ENCODE measurements around the gene CDC14B.
"Not testable (repeated sequence)": the region's sequence is repeated elsewhere in the genome, so short reads cannot be mapped to it uniquely, and the experiment has no call there.

The CDC14B gene

GRCh38 chr9:96508227-96508940 is 111.3 kb downstream of the CDC14B start:
- no peak for TF ChIP-seq CTCF (IDR thresholded peaks at IDR 0.05; ENCODE audit: borderline replicate concordance, control extremely low read depth, extremely low read depth, insufficient read depth, missing control alignments)
- in situ Hi-C loops (cut with MboI; ENCODE audit: low sequenced_read_pairs, unreplicated experiment), result no loop called here
- DNase-seq (ENCODE audit: low spot score), result no peak

- no peak for DNase-seq (ENCODE audit: low spot score)
- in situ Hi-C loops (cut with MboI; ENCODE audit: low sequenced_read_pairs, unreplicated experiment), result no loop called here
- no peak for TF ChIP-seq CTCF (IDR thresholded peaks at IDR 0.05; ENCODE audit: borderline replicate concordance, control extremely low read depth, extremely low read depth, insufficient read depth, missing control alignments)
These were observed 114.2 kb downstream of the CDC14B start for GRCh38 chr9:96505316-96505991.

- no peak for TF ChIP-seq CTCF (IDR thresholded peaks at IDR 0.05; ENCODE audit: borderline replicate concordance, control extremely low read depth, extremely low read depth, insufficient read depth, missing control alignments)
- DNase-seq (ENCODE audit: low spot score), result no peak
- in situ Hi-C loops (cut with MboI; ENCODE audit: low sequenced_read_pairs, unreplicated experiment), result no loop called here
These were observed 115.7 kb downstream of the CDC14B start for GRCh38 chr9:96503918-96504317.

- in situ Hi-C loops (cut with MboI; ENCODE audit: low sequenced_read_pairs, unreplicated experiment); DNase-seq (ENCODE audit: low spot score): not testable (repeated sequence)
These were observed 116.3 kb downstream of the CDC14B start for GRCh38 chr9:96503374-96503748.

GRCh38 chr9:96502539-96503373 is 116.9 kb downstream of the CDC14B start:
- no peak for TF ChIP-seq CTCF (IDR thresholded peaks at IDR 0.05; ENCODE audit: borderline replicate concordance, control extremely low read depth, extremely low read depth, insufficient read depth, missing control alignments)

GRCh38 chr9:96501633-96502538 is 117.8 kb downstream of the CDC14B start:
- TF ChIP-seq CTCF (IDR thresholded peaks at IDR 0.05; ENCODE audit: borderline replicate concordance, control extremely low read depth, extremely low read depth, insufficient read depth, missing control alignments), result no peak
- in situ Hi-C loops (cut with MboI; ENCODE audit: low sequenced_read_pairs, unreplicated experiment), result no loop called here
- DNase-seq (ENCODE audit: low spot score), result no peak

More at GRCh38 chr9:96502539-96503373, 116.9 kb downstream of the CDC14B start:
- no peak for DNase-seq (ENCODE audit: low spot score)
- in situ Hi-C loops (cut with MboI; ENCODE audit: low sequenced_read_pairs, unreplicated experiment), result no loop called here
